ENCODE data around the gene SLC19A1.

Gene SLC19A1

DNA sequence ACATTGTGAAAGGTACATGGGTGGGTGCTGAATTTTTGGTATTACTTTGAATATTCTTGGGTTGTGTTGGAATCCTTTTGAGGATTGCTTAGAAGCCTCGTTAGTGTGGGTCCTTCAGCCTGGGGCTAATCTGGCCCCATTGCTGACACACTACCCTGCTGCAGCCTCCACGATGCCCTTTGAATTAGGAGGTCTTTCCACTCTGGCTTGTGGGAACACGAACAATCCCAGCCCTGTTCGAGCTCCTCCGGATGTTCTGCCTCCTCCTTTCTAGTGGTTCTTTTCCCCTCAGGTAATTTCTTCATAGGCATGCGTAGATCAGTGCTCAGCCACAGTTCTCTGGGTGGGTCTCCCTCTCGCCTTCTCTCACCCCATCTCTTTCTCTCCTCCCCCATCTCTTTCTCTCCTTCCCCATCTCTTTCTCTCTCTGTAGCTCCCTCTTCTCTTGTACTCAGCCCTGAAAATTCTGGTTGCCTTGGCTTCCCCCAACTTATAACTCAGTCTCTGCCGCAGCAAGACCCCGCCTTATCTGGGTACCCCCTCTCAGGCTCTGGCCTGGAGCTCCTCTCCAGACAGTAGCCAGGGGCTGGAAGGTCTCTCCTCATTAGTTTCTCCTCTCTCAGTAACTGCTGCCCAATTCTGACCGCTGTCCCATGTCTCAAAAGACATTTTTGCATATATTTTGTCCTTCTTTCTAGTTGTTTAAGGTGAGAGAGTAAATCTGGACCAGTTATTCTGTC lies 46.0 kb upstream of the SLC19A1 start:
- ChIA-PET POLR2A (no interaction called here), CTCF (interaction anchor here (0.9 kb wide), 1 partner anchor 57 kb away, joined by 3 read pairs; no protein-coding TSS in a partner anchor)
- no peak for DNase-seq (ENCODE audit: extremely low spot score)
- TF ChIP-seq, protein P1, sequence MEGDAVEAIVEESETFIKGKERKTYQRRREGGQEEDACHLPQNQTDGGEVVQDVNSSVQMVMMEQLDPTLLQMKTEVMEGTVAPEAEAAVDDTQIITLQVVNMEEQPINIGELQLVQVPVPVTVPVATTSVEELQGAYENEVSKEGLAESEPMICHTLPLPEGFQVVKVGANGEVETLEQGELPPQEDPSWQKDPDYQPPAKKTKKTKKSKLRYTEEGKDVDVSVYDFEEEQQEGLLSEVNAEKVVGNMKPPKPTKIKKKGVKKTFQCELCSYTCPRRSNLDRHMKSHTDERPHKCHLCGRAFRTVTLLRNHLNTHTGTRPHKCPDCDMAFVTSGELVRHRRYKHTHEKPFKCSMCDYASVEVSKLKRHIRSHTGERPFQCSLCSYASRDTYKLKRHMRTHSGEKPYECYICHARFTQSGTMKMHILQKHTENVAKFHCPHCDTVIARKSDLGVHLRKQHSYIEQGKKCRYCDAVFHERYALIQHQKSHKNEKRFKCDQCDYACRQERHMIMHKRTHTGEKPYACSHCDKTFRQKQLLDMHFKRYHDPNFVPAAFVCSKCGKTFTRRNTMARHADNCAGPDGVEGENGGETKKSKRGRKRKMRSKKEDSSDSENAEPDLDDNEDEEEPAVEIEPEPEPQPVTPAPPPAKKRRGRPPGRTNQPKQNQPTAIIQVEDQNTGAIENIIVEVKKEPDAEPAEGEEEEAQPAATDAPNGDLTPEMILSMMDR (IDR thresholded peaks at IDR 0.05; ENCODE audit: control extremely low read depth, extremely low read depth, low read depth, missing control alignments), result no peak

DNA sequence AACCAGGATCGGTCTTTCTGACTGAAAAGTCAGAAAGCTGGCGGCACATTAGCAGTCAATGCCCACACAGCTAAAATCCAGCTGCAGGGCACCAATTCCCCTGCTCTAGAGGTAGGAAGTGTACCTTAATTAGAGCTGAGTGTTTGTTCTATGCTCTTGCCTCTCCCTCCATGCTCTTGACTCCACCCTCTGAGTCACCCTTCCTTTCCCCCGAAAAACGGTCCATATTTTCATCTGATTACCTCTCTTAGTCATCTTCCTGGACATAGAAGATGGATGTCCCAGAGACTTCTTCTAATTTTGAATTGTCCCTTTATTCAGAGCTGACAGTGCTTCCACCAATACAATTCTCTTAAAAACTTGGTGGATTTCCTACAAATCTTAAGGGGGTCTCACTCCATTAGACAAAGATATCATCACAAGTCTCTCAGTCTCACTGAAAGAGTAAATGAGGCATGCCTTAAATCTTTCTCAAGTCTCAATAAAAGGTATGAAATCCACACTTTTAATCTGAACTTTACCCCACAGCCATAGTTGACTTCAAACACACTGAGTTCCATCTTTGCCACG lies 44.1 kb upstream of the SLC19A1 start:
- CTCF ChIA-PET, result interaction anchor here (0.9 to 1.0 kb wide), 2 partner anchors 10 to 11 kb away, joined by 3 to 4 read pairs; no protein-coding TSS in a partner anchor
- POLR2A ChIA-PET, result no interaction called here
- no peak for DNase-seq (ENCODE audit: extremely low spot score)
- TF ChIP-seq, protein P1 (IDR thresholded peaks at IDR 0.05; ENCODE audit: control extremely low read depth, extremely low read depth, low read depth, missing control alignments), result no peak

DNA sequence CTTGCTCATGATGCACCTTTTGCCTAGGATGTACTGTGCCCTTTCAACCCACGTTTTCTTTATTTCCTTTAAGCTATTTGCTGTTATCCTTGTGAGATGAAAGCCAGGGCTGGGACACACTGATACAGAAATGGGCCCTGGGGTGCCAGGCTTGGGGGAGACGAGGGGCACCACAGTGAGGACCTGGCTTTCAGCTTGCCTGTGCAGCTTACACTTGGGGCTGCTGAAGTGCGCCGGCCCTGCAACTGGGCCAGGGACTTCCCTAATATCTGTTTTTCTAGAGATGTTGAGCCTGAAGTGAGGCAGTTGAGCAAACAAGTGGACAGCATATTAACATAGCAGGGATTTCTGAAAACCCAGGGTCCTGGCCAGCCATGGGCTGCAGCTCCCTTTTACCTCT lies 42.5 kb upstream of the SLC19A1 start:
- TF ChIP-seq, protein P1 (IDR thresholded peaks at IDR 0.05; ENCODE audit: control extremely low read depth, extremely low read depth, low read depth, missing control alignments), result no peak
- ChIA-PET CTCF (interaction anchor here (1.6 to 2.1 kb wide), 3 partner anchors 11 to 30 kb away, joined by 4 to 10 read pairs (median 5); no protein-coding TSS in a partner anchor), POLR2A (no interaction called here)
- no peak for DNase-seq (ENCODE audit: extremely low spot score)

DNA sequence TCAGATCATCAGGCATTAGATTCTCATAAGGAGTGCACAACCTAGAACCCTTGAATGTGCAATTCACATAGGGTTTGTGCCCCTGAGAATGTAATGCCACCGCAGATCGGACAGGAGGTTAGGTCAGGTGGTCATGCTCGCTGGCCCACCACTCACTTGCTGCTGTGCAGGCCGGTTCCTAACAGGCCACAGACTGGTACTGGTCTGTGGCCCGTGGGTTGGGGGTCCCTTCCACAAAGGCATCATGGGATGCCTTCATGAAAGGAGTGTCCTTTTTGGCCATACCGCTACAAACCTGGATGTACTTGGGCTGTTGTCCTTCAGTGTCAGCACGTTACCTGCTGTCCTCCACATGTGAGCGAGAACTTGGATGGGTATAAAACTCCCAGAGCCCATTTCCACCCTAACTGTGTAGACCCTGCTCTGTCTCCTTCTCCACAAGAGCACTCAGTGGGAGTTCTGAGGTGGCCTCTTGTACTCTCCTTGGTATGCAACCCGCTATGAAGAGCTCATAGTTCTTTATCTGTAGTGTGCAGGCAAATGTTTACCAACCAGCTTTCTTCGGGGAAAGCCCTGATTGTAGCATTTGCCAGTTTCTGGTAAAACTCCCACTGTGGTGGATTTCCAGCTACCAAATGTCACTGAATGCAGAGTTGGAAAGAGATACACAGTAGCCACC lies 41.7 kb upstream of the SLC19A1 start:
- ChIA-PET CTCF (interaction anchor here (1.6 to 2.1 kb wide), 3 partner anchors 12 to 29 kb away, joined by 4 to 10 read pairs (median 5); no protein-coding TSS in a partner anchor), POLR2A (no interaction called here)
- no peak for DNase-seq (ENCODE audit: extremely low spot score)
- TF ChIP-seq, protein P1 (IDR thresholded peaks at IDR 0.05; ENCODE audit: control extremely low read depth, extremely low read depth, low read depth, missing control alignments), result no peak

DNA sequence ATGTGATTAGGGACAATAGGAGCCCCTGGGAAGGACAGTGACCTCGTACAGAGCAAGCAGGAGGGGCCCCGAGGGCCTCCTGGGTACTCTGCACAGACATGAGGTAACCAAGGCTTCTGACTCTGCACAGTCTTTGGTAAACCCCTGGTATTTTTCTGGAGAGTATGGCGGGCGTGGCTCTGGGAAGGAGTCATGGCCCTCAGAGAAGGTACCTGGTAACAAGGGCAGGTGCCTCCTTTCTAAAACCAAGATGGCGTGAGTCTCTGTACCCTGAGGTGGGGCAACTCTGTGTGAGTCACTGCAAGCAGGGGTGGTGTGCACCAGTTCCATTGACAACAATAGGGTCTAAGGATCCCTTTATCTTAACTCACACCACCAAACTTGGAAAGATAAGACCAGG lies 39.9 kb upstream of the SLC19A1 start:
- TF ChIP-seq, protein P1 (IDR thresholded peaks at IDR 0.05; ENCODE audit: control extremely low read depth, extremely low read depth, low read depth, missing control alignments), result no peak
- CTCF ChIA-PET, result no interaction called here
- no peak for DNase-seq (ENCODE audit: extremely low spot score)
- POLR2A ChIA-PET, result no interaction called here

DNA sequence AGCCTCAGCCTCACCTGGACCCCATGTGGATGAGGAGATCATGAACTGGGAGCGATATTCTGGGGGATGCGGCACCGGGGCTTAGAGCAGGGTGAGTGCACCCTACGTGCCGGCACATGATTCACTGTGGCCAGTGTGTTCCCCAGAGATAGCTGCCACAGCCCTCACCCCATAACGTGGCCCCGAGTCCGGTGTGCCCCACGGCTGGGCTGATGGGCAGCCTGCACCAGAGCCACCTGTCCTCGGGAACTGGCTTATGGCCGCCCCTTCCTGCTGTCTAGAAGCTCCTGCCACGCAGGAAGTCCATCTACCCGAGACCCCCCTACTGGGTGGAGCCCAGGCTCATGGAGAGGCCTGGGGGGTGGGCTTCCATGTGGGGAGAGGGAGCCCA lies 39.1 kb upstream of the SLC19A1 start:
- DNase-seq (ENCODE audit: extremely low spot score), result no peak
- CTCF ChIA-PET, result no interaction called here
- TF ChIP-seq, protein P1 (IDR thresholded peaks at IDR 0.05; ENCODE audit: control extremely low read depth, extremely low read depth, low read depth, missing control alignments), result no peak
- POLR2A ChIA-PET, result no interaction called here

Data from GM10248 (cell line).